Tongue (tissue), 2 donors: ENCODE measurements around the gene UBASH3B. TPM values are rescaled to one million over a fixed set of nuclear protein-coding genes. Genes with fewer than 3 reads are reported as not detected.
"Not testable (repeated sequence)": the region's sequence is repeated elsewhere in the genome, so short reads cannot be mapped to it uniquely, and the experiment has no call there.

ENCODE experiments used
- DNase-seq: peaks from one replicate; pipeline ENCODE4 v3.0.0-alpha.2; 2015
- total RNA-seq: library from RNA; depleted of rRNA; stranded (reverse); fragments of >200 nt; gene quantifications from one replicate; pipeline ENCODE4 v1.2.3, GENCODE V29; 2014

UBASH3B gene, protein sequence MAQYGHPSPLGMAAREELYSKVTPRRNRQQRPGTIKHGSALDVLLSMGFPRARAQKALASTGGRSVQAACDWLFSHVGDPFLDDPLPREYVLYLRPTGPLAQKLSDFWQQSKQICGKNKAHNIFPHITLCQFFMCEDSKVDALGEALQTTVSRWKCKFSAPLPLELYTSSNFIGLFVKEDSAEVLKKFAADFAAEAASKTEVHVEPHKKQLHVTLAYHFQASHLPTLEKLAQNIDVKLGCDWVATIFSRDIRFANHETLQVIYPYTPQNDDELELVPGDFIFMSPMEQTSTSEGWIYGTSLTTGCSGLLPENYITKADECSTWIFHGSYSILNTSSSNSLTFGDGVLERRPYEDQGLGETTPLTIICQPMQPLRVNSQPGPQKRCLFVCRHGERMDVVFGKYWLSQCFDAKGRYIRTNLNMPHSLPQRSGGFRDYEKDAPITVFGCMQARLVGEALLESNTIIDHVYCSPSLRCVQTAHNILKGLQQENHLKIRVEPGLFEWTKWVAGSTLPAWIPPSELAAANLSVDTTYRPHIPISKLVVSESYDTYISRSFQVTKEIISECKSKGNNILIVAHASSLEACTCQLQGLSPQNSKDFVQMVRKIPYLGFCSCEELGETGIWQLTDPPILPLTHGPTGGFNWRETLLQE
- 7.9 TPM for total RNA-seq

DNA sequence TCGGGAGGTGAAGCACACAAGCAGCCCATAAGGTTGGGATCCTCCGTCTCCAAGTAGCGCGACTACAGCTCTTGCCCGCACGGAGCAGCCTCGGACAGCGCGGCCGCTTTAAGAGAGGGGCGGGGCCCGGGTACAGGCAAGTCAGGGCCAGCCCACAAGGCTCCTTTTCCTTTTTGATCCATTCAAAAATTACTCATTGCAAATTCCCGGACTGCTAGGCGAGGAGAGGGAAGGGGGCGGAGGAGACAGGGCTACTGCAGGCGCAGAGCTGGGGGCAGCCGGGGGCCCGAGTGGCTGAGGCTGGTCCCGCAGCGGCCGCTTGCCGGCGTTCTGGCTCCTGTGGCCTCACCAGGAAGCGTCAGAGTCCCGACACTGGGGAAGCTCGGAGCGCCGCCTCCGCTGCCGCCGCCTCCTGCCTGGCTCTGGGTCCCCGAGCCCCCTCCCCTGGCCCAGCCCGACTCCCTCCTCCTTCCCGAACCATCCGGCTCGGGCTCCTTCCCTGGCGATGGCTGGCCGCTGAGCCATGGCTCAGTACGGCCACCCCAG lies at the start of gene UBASH3B:
Gene UBASH3B (plus strand): TSS at position 196 of the 546 bp plus-strand sequence. CDS start 328 bp downstream, at position 524.
- peak; percentile 86 for DNase-seq

DNA sequence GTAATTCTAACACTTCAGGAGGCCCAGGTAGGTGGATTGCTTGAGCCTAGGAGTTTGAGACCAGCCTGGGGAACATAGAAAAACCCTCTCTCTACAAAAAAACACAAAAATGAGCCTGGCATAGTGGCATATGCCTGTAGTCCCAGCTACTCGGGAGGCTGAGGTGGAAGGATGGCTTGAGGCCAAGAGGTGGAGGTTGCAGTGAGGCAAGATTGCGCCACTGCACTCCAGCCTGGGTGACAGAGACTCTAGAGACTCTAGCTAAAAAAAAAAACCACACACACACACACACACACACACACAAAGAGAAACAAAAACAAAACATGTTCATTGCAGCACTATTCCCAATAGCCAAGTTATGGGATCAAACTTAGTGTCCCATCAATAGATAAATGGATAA lies 48.4 kb upstream of the UBASH3B start:
- not testable (repeated sequence) for DNase-seq

DNA sequence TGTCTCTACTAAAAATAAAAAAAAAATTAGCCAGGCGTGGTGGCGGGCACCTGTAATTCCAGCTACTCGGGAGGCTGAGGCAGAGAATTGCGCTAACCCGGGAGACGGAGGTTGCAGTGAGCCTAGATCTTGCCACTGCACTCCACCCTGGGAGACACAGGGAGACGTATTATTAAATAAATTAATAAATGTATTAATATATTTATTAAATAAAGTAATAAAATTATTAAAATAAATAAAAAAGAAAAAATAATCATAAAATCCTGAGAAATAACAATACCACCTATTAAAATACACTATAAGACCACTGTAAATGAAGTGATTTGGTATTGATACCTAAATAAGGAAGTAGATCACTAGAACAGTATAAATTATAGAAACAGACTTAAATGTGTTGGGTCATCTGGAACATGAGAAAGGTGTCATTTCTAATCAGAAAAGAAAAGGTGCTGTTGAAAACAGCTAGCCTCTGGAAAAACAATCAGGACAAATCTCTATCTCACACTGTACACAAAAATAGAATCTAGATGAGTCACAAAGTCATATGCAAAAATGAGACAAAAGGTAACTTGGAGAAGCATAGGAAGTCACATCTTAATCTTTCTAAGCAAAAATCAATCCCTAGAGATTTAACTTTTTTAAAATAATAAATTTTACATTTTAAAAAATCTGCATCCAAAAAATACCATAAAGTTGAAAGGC lies 43.2 kb upstream of the UBASH3B start:
- DNase-seq = no peak

DNA sequence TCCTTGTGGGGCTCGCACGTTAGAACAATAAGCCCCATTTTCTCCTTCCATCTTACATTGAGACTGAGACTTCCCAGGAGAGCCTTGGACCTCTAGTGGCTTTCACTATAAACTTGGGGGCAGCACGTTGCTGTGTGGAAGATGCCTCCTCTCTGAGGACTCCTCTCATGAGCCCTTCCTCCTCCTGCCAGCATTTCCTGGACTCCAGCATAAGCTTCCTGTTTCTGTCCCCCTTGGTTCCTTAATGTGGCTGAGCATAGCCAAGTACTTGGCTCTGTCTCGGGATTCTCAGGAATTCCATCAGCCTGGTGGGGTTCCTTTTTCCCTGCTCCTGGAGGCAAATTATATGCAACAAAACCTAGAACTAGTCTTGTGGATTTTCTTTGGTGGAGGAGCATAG lies 38.8 kb upstream of the UBASH3B start:
- no peak for DNase-seq

DNA sequence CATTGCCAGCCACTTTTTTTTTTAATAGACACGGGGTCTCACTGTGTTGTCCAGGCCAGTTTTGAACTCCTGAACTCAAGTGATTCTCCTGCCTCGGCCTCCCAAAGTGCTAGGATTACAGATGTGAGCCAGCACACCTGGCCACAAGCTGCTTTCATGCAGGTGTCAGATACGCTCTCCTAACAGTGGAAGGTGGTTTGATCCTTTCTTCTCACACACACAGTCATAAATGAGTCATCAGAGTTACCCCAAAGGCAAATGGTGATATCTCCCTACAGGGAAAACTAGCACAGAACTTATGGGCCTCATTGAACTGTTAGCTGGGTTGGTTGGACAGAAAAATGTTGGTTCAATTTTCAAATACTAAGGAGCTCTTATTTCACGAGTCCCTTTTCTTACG lies 38.2 kb upstream of the UBASH3B start:
- DNase-seq = no peak

DNA sequence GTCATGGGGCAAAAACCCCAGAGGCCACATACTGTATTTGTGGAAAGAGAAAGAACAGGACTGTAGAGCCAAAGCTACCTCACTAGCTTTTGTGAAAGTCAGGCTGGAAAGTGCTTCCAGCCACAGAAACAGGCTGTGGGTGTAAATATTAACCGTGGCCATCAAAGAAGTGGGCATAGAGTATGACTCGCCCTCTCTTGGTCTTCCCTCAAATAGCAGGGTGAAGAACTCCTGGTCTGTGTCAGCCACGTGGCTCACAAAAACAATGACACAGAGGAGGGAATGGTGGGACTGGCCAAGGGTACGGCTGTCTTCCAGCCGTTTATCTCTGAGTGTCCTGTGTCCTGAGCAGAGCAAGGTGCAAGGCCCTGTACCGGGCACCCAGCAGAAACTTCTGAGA lies 37.6 kb upstream of the UBASH3B start:
- no peak for DNase-seq

DNA sequence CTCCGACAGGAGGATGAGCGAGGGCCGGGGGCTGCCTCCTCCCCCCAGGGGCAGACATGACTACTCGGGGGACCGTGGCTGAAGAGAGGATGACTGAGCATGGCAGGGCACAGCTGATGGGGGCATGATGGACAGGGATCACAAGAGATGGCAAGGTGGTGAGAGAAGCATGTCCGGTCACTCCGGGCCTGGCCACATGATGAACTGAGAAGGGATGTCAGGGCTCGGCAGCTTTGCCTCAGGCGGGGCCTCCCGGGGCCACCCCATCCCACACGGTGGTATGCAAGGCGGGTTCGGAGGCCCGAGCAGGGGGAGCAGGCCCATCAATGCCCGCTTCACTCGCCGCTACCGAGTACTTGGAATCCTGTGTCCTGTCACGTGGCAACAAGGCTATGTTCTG lies 36.6 kb upstream of the UBASH3B start:
- DNase-seq = no peak

DNA sequence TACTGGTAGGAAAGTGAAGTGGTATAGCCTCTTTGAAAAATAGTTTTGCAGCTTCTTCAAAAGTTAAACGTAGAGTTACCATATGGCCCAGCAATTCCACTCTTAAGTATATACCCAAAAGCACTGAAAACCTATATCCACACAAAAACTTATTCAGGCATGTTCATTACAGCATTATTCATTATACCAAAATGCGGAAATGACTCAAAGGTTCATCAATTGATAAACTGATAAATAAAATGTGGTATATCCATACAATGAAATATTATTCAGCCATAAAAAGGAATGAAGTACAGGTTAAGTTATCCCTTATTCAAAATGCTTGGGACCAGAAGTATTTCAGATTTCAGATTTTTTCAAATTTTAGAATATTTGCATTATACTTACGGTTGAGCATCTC lies 35.8 kb upstream of the UBASH3B start:
- no peak for DNase-seq

DNA sequence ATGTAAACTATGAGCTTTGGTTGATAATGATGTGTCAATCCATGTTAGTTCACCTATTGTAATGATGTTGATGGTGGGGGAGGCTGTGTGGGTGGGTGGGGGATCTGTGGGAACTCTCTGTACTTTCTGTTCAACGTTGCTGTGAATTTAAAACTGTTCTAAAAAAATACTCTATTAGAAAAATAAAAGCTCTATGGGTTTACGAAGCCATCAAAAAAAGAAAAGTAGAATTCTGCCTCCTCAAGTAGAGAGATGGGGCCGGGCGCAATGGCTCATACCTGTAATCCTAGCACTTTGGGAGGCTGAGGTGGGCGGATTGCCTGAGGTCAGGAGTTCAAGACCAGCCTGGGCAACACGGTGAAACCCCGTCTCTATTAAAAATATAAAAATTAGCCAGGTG lies 30.0 kb upstream of the UBASH3B start:
- not testable (repeated sequence) for DNase-seq

DNA sequence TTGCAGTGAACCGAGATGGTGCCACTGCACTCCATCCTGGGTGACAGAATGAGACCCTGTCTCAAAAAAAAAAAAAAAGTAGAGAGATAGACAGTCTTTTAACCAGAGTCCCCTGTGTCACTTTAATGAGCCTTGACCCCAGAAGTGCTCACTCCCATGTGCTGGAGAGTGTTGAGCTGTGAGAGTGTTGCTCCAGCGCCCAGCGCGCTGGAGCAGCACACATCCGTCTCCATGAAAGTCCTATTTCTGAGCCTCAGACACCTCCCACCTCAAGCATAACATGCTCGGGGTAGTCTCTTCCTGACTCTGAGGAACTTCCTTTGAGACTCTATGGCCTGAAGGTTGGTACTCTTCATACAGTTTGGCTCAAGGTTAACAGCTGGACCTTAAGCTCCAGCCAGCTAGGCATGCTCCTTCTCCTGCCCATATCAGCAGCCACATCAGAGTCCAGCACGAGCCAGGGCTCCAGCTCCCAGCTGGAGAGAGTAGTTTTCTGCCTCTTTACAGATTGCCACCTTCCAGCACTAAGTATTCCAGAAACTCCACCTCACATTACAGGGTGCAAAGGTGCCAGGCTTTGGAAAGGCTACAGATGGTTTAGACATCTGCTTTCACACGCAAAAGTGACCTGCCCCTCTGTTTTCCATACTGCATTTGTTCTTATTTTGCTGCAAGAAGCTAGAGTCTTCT lies 29.4 kb upstream of the UBASH3B start:
- DNase-seq = no peak

DNA sequence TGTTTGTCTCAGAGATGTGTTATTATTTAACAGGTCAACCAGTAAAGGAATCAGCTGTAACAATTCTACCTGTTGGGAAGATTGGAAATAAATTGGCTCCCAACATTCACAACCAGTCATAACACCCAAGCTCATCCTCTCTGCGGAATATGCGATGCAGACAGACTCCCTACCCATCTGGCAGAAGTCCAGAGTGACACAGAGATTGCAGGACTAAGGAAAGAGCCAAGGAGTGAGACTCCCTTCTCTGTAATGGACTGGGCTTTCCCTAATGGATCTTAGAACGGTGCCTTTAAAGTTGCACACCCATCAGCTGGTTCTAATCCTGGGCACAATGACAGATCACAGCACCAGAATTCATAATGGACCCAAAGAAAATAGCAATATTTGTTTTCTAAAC lies 27.8 kb upstream of the UBASH3B start:
- no peak for DNase-seq

DNA sequence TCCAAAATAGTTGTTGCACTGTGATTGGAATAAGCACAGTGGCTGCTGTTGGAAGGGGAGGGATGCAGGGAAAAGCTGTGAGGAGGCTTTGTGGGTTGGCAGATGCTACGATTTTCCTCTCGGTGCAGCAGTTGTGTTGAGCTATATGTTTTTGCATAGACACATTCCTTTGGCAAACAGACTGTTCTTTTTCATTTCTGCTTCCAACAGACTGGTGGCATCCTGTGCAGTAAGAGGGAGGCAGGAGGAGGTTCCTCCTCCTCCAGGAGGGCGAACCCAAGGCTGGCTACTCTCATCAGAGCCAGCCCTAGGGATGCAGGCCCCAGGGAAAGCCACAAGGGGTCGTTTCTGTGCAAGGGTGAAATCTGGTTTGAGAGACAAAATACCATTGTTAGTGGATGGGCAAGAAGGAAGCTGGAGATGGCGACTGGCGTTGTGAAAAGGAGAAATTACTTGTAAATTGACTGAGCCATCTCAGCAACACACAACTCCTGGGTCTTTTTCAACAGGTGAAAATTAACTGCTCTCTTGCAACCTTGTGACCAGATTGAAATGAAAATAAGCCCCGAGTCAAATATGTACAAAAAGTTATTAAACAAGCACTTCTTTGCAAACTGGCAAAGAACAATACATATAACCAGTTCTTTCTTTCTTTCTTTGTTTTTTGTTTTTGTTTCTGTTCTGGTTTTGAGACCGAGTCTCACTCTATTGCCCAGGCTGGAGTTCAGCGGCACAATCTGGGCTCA lies 26.5 kb upstream of the UBASH3B start:
- peak; percentile 68 for DNase-seq

DNA sequence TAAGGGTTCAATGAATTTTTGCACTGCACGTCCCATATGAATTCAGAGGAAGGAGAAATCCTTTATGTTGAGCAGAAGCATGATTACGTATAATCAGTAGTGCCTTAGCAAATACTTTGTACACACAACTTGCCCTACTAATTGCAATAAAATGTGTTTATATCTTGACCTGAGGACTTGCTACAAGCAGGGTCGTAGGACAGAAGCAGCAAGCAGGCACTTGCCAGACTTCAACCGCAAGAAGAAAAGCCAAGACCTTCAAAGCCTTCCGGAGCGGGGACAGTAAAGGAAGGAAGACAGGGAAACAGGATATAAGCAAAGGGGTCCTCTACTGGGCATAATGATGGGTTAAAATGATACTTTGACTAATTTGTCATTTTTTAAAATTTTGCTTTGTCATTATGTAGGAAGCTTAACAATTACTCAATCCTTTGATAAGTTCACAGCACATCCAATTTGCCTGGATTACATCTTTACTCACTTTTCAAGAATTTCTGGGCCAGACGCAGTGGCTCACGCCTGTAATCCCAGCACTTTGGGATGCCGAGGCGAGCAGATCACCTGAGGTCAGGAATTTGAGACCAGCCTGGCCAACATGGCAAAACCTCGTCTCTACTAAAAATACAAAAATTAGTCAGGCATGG lies 23.2 kb upstream of the UBASH3B start:
- no peak for DNase-seq

DNA sequence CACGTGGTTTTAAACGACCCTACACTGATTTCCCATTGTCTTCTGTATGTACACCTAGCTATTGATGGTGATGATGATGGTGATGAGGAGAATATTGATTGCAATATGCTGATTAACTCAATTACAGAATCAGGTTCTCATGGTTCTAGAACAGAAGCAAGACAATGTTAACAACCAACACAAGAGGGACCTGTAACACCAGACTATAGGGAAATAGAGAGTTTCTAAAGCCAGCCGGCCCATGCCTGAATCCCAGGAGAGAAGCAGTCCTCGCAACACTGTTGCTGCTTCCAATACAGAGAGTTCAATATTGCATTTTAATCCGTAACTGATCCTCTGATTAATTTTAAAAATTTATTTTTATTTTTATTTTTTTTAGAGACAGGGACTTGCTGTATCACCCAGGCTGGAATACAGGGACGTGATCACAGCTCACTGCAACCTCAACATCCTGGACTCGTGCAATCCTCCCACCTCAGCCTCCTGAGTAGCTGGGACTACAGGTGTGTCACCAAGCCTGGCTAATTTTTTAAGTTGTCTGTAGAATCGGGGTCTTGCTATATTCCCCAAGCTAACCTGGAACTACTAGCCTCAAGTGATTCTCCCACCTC lies 22.2 kb upstream of the UBASH3B start:
- DNase-seq = peak; percentile 56

DNA sequence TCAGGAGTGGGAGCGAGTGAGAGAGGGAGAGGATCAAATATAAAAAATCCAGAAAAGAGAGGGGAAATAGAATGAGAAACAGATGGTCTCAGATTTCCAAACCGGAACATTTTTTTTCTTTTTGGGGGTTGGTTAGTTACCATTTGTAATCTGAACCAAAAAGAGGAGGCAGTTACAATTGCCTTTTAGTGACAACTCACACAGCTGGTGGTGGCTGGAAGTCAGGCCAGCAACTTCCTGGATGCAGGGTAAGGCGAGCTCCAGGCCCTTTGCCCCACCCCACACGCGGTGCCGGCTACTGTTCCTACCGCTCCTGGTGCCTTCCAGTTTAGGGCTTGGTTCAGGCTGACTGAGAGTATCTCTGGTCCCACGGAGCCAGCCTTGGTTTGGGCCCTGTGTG lies 21.0 kb upstream of the UBASH3B start:
- peak; percentile 71 for DNase-seq

DNA sequence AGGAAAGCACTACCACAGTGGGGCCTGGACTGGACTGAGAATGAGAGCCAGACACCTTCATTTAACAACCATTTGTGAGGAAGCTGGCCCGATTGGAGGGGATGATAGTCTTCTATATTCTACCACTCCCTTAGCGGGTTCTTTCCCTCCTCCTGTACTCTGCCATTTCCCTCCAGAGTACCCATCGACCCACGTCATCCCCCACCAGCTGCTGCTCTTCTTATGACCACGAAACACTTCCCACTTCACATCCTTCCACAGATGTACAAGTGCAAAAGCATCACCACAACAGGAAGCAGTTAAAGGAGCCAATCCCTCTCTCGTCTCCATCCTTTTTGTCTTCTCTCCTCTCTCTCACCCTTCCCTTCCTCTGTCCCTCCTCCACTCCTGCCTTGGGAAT lies 18.0 kb upstream of the UBASH3B start:
- no peak for DNase-seq

DNA sequence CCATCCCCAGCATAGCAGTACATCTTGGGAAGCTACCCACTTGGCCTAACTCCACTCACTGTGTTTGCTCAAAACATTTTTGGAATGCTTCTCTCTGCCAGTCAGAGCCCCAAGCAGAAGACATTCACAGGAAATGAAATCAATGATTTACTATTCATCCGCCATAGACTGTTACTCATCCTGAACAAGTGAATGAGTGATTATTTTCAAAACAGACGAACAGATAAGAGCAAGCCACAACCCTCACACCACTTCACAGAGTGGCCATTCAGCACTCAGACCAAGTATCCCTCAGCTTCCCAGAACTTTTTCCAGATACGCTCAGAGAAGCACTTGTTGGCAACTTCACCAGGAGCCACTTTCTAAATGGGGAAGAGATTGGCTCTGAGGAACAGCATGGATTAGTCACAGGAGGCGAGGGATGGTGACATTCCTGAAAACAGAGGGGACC lies 13.0 kb upstream of the UBASH3B start:
- DNase-seq = no peak

DNA sequence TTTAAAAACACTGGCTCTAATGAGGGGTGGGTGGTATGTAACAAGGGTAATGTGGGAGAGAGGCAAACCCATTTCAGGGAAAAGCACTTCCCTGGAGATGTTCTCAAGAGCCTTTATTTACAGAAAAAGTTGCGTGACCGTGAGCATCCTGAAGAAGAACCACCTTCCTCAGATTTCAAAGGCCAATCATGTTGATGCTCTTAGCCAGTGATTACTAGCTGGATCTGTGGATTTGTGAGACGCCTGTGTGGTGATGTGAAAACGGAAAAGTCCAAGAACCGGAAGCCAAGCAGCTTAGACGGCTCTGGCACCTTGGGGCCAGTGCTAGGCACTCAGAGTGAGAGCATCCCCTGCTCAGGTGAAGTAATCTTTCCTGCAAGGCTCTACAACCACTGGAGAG lies 12.6 kb upstream of the UBASH3B start:
- DNase-seq = no peak

DNA sequence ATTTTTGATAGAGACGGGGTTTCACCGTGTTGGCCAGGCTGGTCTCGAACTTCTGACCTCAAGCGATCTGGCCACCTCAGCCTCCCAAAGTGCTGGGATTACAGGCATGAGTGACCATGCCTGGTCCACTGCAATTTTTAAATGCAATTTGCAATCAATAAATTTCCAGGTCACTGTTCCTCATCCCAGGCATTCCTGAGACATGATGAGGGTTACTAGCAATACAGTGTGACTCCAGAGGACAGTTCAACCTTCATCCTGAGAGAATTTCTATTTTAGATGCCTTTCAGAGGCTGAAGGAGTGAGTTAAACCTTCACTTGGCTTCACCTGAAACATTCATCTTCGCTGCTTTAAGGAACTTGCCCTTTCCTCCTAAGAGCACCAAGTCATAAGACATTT lies 9.7 kb upstream of the UBASH3B start:
- no peak for DNase-seq

DNA sequence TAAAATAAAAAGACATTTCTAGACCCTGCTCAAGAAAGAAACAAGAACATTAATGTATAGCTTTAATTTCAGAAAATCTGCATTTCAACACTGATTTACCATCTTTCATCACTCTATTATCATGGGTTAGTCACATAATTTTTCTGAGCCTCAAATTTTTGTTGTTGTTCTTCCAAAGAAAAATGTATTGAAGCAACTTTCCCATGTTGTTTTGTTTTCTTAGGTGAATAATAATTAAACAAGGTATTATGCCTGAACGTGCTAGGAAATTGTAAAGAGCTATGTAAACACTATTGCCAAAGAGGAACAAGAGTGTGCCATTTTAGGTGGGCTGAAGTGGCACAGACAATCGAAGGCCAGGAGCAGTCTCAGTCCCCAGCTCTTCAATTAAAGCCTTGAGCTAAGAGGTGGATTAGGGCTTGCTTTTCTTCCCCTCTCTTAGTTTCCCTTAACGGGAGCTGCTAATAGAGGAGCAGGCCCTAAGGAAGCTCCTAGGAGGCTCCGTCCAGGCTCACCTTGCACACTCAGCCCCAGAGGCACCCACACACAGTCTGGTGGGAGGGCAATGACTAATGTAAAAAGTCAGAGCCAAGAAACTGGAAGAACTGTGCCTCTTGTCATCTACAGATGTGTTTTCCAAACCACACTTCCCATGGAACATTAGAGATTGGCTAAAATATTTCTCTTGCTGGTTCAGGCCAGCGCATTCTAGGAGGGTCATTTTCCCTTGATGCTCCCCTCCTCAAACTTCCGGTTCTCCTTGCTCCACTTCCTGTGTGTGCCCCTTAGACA lies 8.8 kb upstream of the UBASH3B start:
- DNase-seq = no peak
